Endothelial cell of umbilical vein (primary cell): Measurements from ENCODE around the gene SPAG5. TPM values are rescaled to one million over a fixed set of nuclear protein-coding genes. Genes with fewer than 3 reads are reported as not detected.

Experiments used
- BruUV-seq: library from RNA; stranded (reverse); fragments of 400-500 nt; replicated peaks from 2 replicates; lab custom pipeline; 2021; lab: Mats Ljungman, UMichigan
- CTCF ChIA-PET: fragments of 300-600, 350-600 bp; sonication (Branson Sonifier 250); formaldehyde crosslinking; loops from one replicate; lab custom pipeline; 2021; ENCODE audit warnings: antibody characterized with exemption, inconsistent platforms; lab: Charles Lee
- POLR2A ChIA-PET: fragments of 300-600, 350-600 bp; sonication (Branson Sonifier 250); formaldehyde crosslinking; loops from one replicate; lab custom pipeline; 2021; ENCODE audit warnings: antibody characterized with exemption, inconsistent platforms; lab: Charles Lee
- DNase-seq: peaks from one replicate; pipeline ENCODE4 v3.0.0-alpha.2; 2011; ENCODE audit warnings: low read depth, low spot score
- FAIRE-seq: peaks from 2 replicates; lab custom pipeline; 2011; peaks lifted over from hg19 to GRCh38; lab: Jason Lieb, UNC
- H2AFZ ChIP-seq: 2 replicates; pipeline ENCODE4 v1.6.0; 2012; ENCODE audit warnings: low read depth, low read length, control low read depth, inconsistent platforms
- H3K27ac ChIP-seq: 2 replicates; pipeline ENCODE4 v1.5.1; 2011; ENCODE audit warnings: low read depth, mild to moderate bottlenecking, control low read depth, low read length, moderate library complexity; ENCODE audit not compliant: insufficient read depth
- H3K27me3 ChIP-seq, 2 experiments: 2 replicates each; pipeline versions ENCODE4 v1.6.0 to v1.6.1; 2011; ENCODE audit warnings: low read length in 2 of 2, mixed read lengths in 1 of 2; ENCODE audit not compliant: control insufficient read depth in 2 of 2, insufficient read depth in 2 of 2
- H3K36me3 ChIP-seq, 2 experiments: 2 replicates in 1 of 2; 3 replicates in 1 of 2; pipeline ENCODE4 v1.5.1; 2011; ENCODE audit warnings: low read length in 2 of 2, mild to moderate bottlenecking in 1 of 2, moderate library complexity in 1 of 2; ENCODE audit not compliant: control insufficient read depth in 2 of 2, insufficient read depth in 2 of 2; ENCODE audit errors: extremely low read depth in 1 of 2
- H3K4me1 ChIP-seq: 3 replicates; pipeline ENCODE4 v1.5.1; 2011; ENCODE audit warnings: mild to moderate bottlenecking, low read length; ENCODE audit not compliant: control insufficient read depth, insufficient read depth; ENCODE audit errors: extremely low read depth
- H3K4me2 ChIP-seq: 2 replicates; pipeline ENCODE4 v1.6.1; 2011; ENCODE audit warnings: low read length, control low read depth, mixed read lengths; ENCODE audit not compliant: insufficient read depth
- H3K4me3 ChIP-seq, 3 experiments: fragments of 200-600 bp in 1 of 3; sonication (generic), shearing (Covaris generic) in 1 of 3; replicated peaks in 1 of 3; 2 replicates each; pipeline ENCODE4 v1.5.1; 2011 to 2016; ENCODE audit warnings: control low read depth in 3 of 3, low read length in 3 of 3, mild to moderate bottlenecking in 2 of 3, inconsistent platforms in 1 of 3, low read depth in 1 of 3, moderate library complexity in 1 of 3; ENCODE audit not compliant: insufficient read depth in 1 of 3
- H3K79me2 ChIP-seq: 2 replicates; pipeline ENCODE4 v1.6.0; 2012; ENCODE audit warnings: low read length, inconsistent platforms; ENCODE audit not compliant: control insufficient read depth, insufficient read depth
- H3K9ac ChIP-seq: replicated peaks from 2 replicates; pipeline ENCODE3; 2011; ENCODE audit warnings: low read length, control low read depth; ENCODE audit not compliant: insufficient read depth; ENCODE audit errors: extremely low read depth
- H3K9me1 ChIP-seq: replicated peaks from 3 replicates; pipeline ENCODE4 v1.6.0; 2011; ENCODE audit warnings: mild to moderate bottlenecking, low read length; ENCODE audit not compliant: control insufficient read depth, insufficient read depth; ENCODE audit errors: extremely low read depth
- H3K9me3 ChIP-seq: replicated peaks from 2 replicates; pipeline ENCODE4 v1.5.1; 2012; ENCODE audit warnings: low read length, inconsistent platforms; ENCODE audit not compliant: control insufficient read depth, insufficient read depth
- H4K20me1 ChIP-seq: replicated peaks from 2 replicates; pipeline ENCODE3; 2011; ENCODE audit warnings: mild to moderate bottlenecking, low read length; ENCODE audit not compliant: control insufficient read depth, insufficient read depth; ENCODE audit errors: extremely low read depth
- EZH2 ChIP-seq: IDR thresholded peaks from 2 replicates; pipeline ENCODE4 v1.6.1; 2012; ENCODE audit warnings: borderline replicate concordance, low read depth, mild to moderate bottlenecking, moderate library complexity, low read length, inconsistent platforms; ENCODE audit not compliant: severe bottlenecking
- FOS ChIP-seq: IDR thresholded peaks from 2 replicates; pipeline ENCODE4 v1.6.1; 2011; ENCODE audit warnings: mild to moderate bottlenecking, low read length, moderate library complexity, borderline replicate concordance; ENCODE audit not compliant: insufficient read depth
- GATA2 ChIP-seq: IDR thresholded peaks from 2 replicates; pipeline ENCODE4 v1.7.0; 2011; ENCODE audit warnings: low read depth, mild to moderate bottlenecking, moderate library complexity, mixed read lengths, low read length; ENCODE audit not compliant: insufficient read length, insufficient read depth
- JUN ChIP-seq: IDR thresholded peaks from 2 replicates; pipeline ENCODE4 v1.6.1; 2011; ENCODE audit warnings: borderline replicate concordance, low read depth; ENCODE audit not compliant: insufficient read length, insufficient read depth
- MYC ChIP-seq: IDR thresholded peaks from one replicate; pipeline ENCODE4 v1.6.1; 2011; ENCODE audit warnings: mild to moderate bottlenecking, low read depth, low read length
- POLR2A ChIP-seq: IDR thresholded peaks from 2 replicates; pipeline ENCODE4 v1.6.1; 2012; ENCODE audit warnings: low read depth, mild to moderate bottlenecking, control low read depth, low read length
- POLR2AphosphoS5 ChIP-seq: IDR thresholded peaks from 2 replicates; pipeline ENCODE4 v1.6.1; 2012; ENCODE audit warnings: low read depth, mild to moderate bottlenecking, control low read depth, low read length, moderate library complexity; ENCODE audit not compliant: insufficient read depth
- dilution Hi-C: fragments of 300-500 bp; cut with MboI; formaldehyde crosslinking; loops from one replicate; pipeline ENCODE4 v1.15.0; 2019; ENCODE audit warnings: low sequenced_read_pairs; ENCODE audit not compliant: extremely low pct_ligation_motif_present
- intact Hi-C: fragments of 100-400 bp; cut with micrococcal nuclease; formaldehyde crosslinking; loops from one replicate; pipeline ENCODE4 v1.10.0; 2022
- polyA plus RNA-seq, 4 experiments: library from polyadenylated mRNA; depleted of rRNA in 3 of 4; stranded (reverse) in 3 of 4; unstranded in 1 of 4; fragments of >200 nt; gene quantifications; 2 replicates each; pipeline versions ENCODE4 v1.2.1 to v1.2.3, GENCODE V29; 2011 to 2012; ENCODE audit warnings: missing spikeins in 1 of 4
- total RNA-seq: library from RNA; stranded (reverse); gene quantifications from 2 replicates; pipeline ENCODE4 v1.2.3, GENCODE V29; 2021
- TF ChIP-seq, protein P1 (sequence below): IDR thresholded peaks from 2 replicates; pipeline ENCODE4 v1.6.1; 2011; ENCODE audit not compliant: insufficient read depth, insufficient read length
- TF ChIP-seq, protein P2 (sequence below), 2 donors: IDR thresholded peaks; 1 replicate in 1 of 2; 2 replicates in 1 of 2; pipeline ENCODE4 v1.5.1; 2011; ENCODE audit warnings: low read length in 2 of 2, mild to moderate bottlenecking in 2 of 2, moderate library complexity in 2 of 2, control low read depth in 1 of 2, inconsistent platforms in 1 of 2, low read depth in 1 of 2; ENCODE audit not compliant: insufficient read depth in 1 of 2; ENCODE audit errors: extremely low read depth in 1 of 2

Gene SPAG5
- total and polyA plus RNA-seq, 2 donors (not counting 3 experiments of a cell fraction or from before 2014, with no cell fraction given), result 31.7 to 85.4 TPM

DNA sequence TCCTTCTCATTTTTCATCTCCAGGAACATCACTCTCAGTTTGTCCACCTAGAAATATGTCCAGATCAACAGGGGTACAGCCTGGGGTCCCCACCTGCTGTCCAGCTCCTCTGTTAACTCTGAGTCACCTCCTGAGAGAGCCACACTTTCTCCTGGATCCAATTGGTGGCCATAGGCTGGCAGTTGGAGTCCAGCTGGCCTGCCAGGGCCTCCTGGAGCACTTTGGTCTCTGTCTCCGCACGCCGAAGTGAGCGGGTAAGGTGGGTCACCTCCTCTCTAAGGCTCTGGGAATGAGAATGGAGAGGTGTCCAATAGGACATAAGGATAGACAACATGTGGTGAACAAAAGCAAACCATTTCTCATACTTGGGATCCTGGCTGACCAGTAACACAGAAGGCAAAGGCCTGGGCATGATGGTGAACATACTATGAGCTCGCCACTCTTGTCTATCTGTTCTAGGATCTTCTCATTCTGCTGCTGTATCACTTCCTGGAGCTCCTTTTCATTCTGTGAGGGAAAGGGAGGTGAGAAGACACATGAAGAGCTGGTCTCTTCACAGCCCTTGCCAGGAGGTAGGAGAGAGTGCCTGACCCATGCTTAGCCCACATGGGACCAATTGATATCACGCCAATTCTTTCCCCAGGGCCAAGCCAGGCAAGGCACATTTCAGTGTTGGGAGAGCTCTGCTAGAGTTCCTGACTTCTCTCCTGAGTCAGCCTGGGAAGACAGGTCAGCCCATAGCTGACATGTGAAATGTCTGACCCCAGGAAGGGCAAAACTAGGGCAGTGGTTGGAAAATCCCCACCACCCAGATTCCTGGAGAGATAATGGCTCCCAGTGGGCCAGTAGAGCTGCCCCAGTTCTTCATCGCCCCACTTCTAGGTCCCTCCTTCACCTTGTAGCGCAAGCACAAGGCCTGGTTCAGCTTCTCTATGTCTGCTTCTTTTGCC lies 20.3 kb downstream of the SPAG5 start:
- H4K20me1 ChIP-seq, result no peaks in the 10 kb centered on the region
- H3K9me3 ChIP-seq, result no peaks in the 10 kb centered on the region
- H3K9ac ChIP-seq, result no peak overlapping the region
- TSS peak; percentile 57 for BruUV-seq
- ChIA-PET POLR2A (no interaction called here), CTCF (interaction anchor here (1.6 kb wide), 1 partner anchor 15 kb away, joined by 4 read pairs; no protein-coding TSS in a partner anchor)
- H3K4me2 ChIP-seq, result no peak overlapping the region
- H3K27me3 ChIP-seq, result no peaks in the 10 kb centered on the region
- DNase-seq, result no peak
- intact Hi-C loops (no loop called here), dilution Hi-C loops (no loop called here)
- TF ChIP-seq JUN (no peak), EZH2 (no peak), GATA2 (no peak), FOS (no peak), POLR2A (no peak), MYC (no peak), POLR2AphosphoS5 (no peak)
- TF ChIP-seq, protein P1, sequence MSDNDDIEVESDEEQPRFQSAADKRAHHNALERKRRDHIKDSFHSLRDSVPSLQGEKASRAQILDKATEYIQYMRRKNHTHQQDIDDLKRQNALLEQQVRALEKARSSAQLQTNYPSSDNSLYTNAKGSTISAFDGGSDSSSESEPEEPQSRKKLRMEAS, result no peak
- TF ChIP-seq, protein P2, sequence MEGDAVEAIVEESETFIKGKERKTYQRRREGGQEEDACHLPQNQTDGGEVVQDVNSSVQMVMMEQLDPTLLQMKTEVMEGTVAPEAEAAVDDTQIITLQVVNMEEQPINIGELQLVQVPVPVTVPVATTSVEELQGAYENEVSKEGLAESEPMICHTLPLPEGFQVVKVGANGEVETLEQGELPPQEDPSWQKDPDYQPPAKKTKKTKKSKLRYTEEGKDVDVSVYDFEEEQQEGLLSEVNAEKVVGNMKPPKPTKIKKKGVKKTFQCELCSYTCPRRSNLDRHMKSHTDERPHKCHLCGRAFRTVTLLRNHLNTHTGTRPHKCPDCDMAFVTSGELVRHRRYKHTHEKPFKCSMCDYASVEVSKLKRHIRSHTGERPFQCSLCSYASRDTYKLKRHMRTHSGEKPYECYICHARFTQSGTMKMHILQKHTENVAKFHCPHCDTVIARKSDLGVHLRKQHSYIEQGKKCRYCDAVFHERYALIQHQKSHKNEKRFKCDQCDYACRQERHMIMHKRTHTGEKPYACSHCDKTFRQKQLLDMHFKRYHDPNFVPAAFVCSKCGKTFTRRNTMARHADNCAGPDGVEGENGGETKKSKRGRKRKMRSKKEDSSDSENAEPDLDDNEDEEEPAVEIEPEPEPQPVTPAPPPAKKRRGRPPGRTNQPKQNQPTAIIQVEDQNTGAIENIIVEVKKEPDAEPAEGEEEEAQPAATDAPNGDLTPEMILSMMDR (IDR thresholded peaks at IDR 0.05; ENCODE audit: extremely low read depth in 1 of 2, insufficient read depth in 1 of 2, low read depth in 1 of 2, low read length in 2 of 2), result no peak
- no peak for FAIRE-seq
- no peaks in the 10 kb centered on the region for H3K79me2 ChIP-seq
- peaks cover 7 to 17% of the 10 kb centered on the region in 2 experiments for H3K36me3 ChIP-seq
- no peaks in the 10 kb centered on the region for H3K9me1 ChIP-seq
- H3K27ac ChIP-seq, result no peak overlapping the region
- H3K4me3 ChIP-seq, result no peak overlapping the region
- peaks cover 2% of the 10 kb centered on the region for H3K4me1 ChIP-seq
- no peak overlapping the region for H2AFZ ChIP-seq
